Trophoblast cell (in vitro differentiated cells and primary cell): ENCODE measurements around the gene AGR2.

Source experiments
- DNase-seq, 2 donors: peaks; one replicate each; pipeline ENCODE4 v3.0.0-alpha.2; 2016
- H2AFZ ChIP-seq: 2 replicates; pipeline ENCODE4 v1.6.1; 2013; ENCODE audit warnings: low read length, moderate library complexity, mild to moderate bottlenecking; ENCODE audit not compliant: insufficient read depth, poor library complexity
- H2AK5ac ChIP-seq: 2 replicates; pipeline ENCODE4 v1.6.1; 2013; ENCODE audit warnings: mild to moderate bottlenecking, low read length
- H2BK120ac ChIP-seq: 2 replicates; pipeline ENCODE4 v1.6.1; 2013; ENCODE audit warnings: low read length, mild to moderate bottlenecking, moderate library complexity; ENCODE audit not compliant: insufficient read depth, poor library complexity
- H2BK12ac ChIP-seq: 2 replicates; pipeline ENCODE4 v1.6.1; 2013; ENCODE audit warnings: mild to moderate bottlenecking, low read length, moderate library complexity
- H2BK5ac ChIP-seq: 2 replicates; pipeline ENCODE4 v1.6.1; 2013; ENCODE audit warnings: low read length, low read depth, moderate library complexity, mild to moderate bottlenecking; ENCODE audit not compliant: poor library complexity
- H3K14ac ChIP-seq: 2 replicates; pipeline ENCODE4 v1.6.1; 2013; ENCODE audit warnings: mild to moderate bottlenecking, low read length
- H3K18ac ChIP-seq: 2 replicates; pipeline ENCODE4 v1.6.1; 2013; ENCODE audit warnings: mild to moderate bottlenecking, low read length
- H3K23ac ChIP-seq: 2 replicates; pipeline ENCODE4 v1.6.1; 2013; ENCODE audit warnings: low read length
- H3K27ac ChIP-seq: 2 replicates; pipeline ENCODE4 v1.5.1; 2013; ENCODE audit warnings: low read depth, mild to moderate bottlenecking, inconsistent platforms, low read length, moderate library complexity
- H3K27me3 ChIP-seq: 2 replicates; pipeline ENCODE4 v1.6.1; 2013; ENCODE audit warnings: inconsistent platforms, mild to moderate bottlenecking, low read length, moderate library complexity; ENCODE audit not compliant: insufficient read depth
- H3K36me3 ChIP-seq, 2 experiments: 1 replicate in 1 of 2; 2 replicates in 1 of 2; pipeline ENCODE4 v1.6.1; 2013; ENCODE audit warnings: low read length in 2 of 2, mild to moderate bottlenecking in 2 of 2, moderate library complexity in 1 of 2; ENCODE audit not compliant: insufficient read depth in 2 of 2, control insufficient read depth in 1 of 2
- H3K4ac ChIP-seq: 2 replicates; pipeline ENCODE4 v1.6.1; 2013; ENCODE audit warnings: low read depth, mild to moderate bottlenecking, low read length, moderate library complexity
- H3K4me1 ChIP-seq, 2 experiments: 1 replicate in 1 of 2; 2 replicates in 1 of 2; pipeline ENCODE4 v1.6.1; 2013; ENCODE audit warnings: low read length in 2 of 2, mild to moderate bottlenecking in 2 of 2, moderate library complexity in 1 of 2; ENCODE audit not compliant: insufficient read depth in 2 of 2, control insufficient read depth in 1 of 2
- H3K4me2 ChIP-seq: 2 replicates; pipeline ENCODE4 v1.6.1; 2013; ENCODE audit warnings: inconsistent platforms, mild to moderate bottlenecking, low read length, moderate library complexity
- H3K4me3 ChIP-seq: 2 replicates; pipeline ENCODE4 v1.5.1; 2013; ENCODE audit warnings: mild to moderate bottlenecking, low read depth, low read length, inconsistent platforms
- H3K79me1 ChIP-seq: one replicate; pipeline ENCODE4 v1.6.1; 2013; ENCODE audit warnings: low read length
- H3K79me2 ChIP-seq: 2 replicates; pipeline ENCODE4 v1.6.1; 2013; ENCODE audit warnings: low read length, mild to moderate bottlenecking; ENCODE audit not compliant: control insufficient read depth, insufficient read depth, poor library complexity
- H3K9ac ChIP-seq: 2 replicates; pipeline ENCODE4 v1.6.1; 2013; ENCODE audit warnings: mild to moderate bottlenecking, low read length
- H3K9me3 ChIP-seq: 2 replicates; pipeline ENCODE4 v1.6.1; 2013; ENCODE audit warnings: low read depth, mild to moderate bottlenecking, control low read depth, inconsistent platforms, low read length; ENCODE audit not compliant: insufficient read depth
- H4K12ac ChIP-seq: 2 replicates; pipeline ENCODE4 v1.6.1; 2013; ENCODE audit warnings: low read depth, mild to moderate bottlenecking, low read length, moderate library complexity
- H4K8ac ChIP-seq: 2 replicates; pipeline ENCODE4 v1.6.1; 2013; ENCODE audit warnings: low read depth, mild to moderate bottlenecking, low read length, moderate library complexity
- H4K91ac ChIP-seq: one replicate; pipeline ENCODE4 v1.6.1; 2013; ENCODE audit warnings: low read depth, mild to moderate bottlenecking, low read length, moderate library complexity
- whole genome bisulfite sequencing: extraction: QIAGEN DNeasy Blood & Tissue Kit; methylation state at CpG from one replicate; pipeline ENCODE4 v1.1.7; 2013; ENCODE audit warnings: missing lambda C conversion rate; ENCODE audit not compliant: insufficient read length, insufficient coverage; ENCODE audit errors: extremely low coverage; 5-methylcytosine and 5-hydroxymethylcytosine counted together

Gene AGR2

DNA sequence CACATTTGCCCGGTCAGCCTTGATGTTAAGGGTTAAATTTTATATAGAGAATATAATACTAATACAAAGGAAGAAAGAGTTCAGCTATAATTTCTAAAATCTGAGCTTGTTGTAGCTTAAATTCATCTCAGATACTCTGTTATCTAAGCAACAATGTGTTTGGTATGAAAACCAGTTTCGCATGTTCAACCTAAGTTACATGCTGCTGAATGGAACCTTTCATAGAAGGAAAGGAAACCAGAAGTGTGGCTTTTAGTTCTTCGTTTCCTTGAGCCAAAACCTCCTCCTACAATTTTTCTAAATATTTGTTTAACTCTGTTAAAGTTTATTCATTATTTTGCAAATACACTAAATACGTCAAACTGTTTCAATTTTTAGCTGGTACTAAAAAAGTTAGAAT lies 18.5 kb downstream of the AGR2 start:
- DNase-seq: peak in 1 of 2 donors; percentile 49
- Histone ChIP-seq H3K4me1 (peaks cover 0 to 3% of the 10 kb centered on the region in 2 experiments), H3K4ac (no peak overlapping the region), H3K9ac (no peak overlapping the region), H4K8ac (no peak overlapping the region), H4K12ac (no peak overlapping the region), H3K9me3 (no peaks in the 10 kb centered on the region), H2AFZ (no peak overlapping the region), H3K4me2 (no peak overlapping the region), H3K23ac (no peak overlapping the region), H3K14ac (no peak overlapping the region), H2AK5ac (no peak overlapping the region), H2BK5ac (no peak overlapping the region), H2BK120ac (no peak overlapping the region), H3K4me3 (no peak overlapping the region), H3K18ac (no peak overlapping the region), H3K79me1 (no peaks in the 10 kb centered on the region), H2BK12ac (no peak overlapping the region), H3K27me3 (no peaks in the 10 kb centered on the region), H3K27ac (no peak overlapping the region), H4K91ac (no peak overlapping the region), H3K79me2 (no peaks in the 10 kb centered on the region), H3K36me3 (no peaks in the 10 kb centered on the region)
- WGBS: no CpG with 5 or more reads among the region's 4 CpGs

- no peak overlapping the region for H3K27ac ChIP-seq
- no peak overlapping the region for H2BK12ac ChIP-seq
- no peak overlapping the region for H2AK5ac ChIP-seq
- H3K4ac ChIP-seq: no peak overlapping the region
- WGBS: no CpG with 5 or more reads among the region's 2 CpGs
- no peak overlapping the region for H2BK120ac ChIP-seq
- no peak overlapping the region for H3K4me3 ChIP-seq
- no peaks in the 10 kb centered on the region for H3K9me3 ChIP-seq
- no peak overlapping the region for H3K18ac ChIP-seq
- no peaks in the 10 kb centered on the region for H3K79me2 ChIP-seq
- no peak for DNase-seq
- no peak overlapping the region for H3K23ac ChIP-seq
- peaks cover 0 to 3% of the 10 kb centered on the region in 2 experiments for H3K4me1 ChIP-seq
- H3K4me2 ChIP-seq: no peak overlapping the region
- H3K9ac ChIP-seq: no peak overlapping the region
- H3K79me1 ChIP-seq: no peaks in the 10 kb centered on the region
- no peak overlapping the region for H3K14ac ChIP-seq
- no peak overlapping the region for H2BK5ac ChIP-seq
- no peaks in the 10 kb centered on the region for H3K27me3 ChIP-seq
- H4K12ac ChIP-seq: no peak overlapping the region
- H4K8ac ChIP-seq: no peak overlapping the region
- no peak overlapping the region for H4K91ac ChIP-seq
- no peaks in the 10 kb centered on the region for H3K36me3 ChIP-seq
- H2AFZ ChIP-seq: no peak overlapping the region
Observed at GRCh38 chr7:16785846-16786245, 19.0 kb downstream of the AGR2 start.

DNA sequence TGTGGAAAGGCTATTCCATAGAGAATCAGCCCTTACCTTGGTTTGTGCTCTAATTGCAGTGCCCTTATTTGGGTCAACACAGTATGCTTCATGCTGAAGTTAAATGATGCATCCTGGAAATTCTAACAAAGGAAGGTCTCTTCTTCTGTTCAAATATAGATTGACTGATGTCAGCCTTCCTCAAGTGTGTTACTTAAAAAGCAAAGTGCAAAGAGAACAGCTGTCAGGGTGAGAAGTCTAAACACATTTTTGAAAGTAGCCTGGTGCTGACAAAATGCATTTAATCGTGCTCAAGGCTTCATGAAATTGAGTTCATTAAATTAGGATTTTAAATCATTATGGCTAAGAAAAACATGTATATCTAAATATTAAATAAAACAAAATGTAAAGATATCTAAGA lies 19.5 kb downstream of the AGR2 start:
- Histone ChIP-seq H3K4me3 (no peak overlapping the region), H4K12ac (no peak overlapping the region), H3K9me3 (no peaks in the 10 kb centered on the region), H2BK5ac (no peak overlapping the region), H3K36me3 (no peaks in the 10 kb centered on the region), H3K18ac (no peak overlapping the region), H3K4ac (no peak overlapping the region), H4K91ac (no peak overlapping the region), H3K4me1 (peaks cover 0 to 3% of the 10 kb centered on the region in 2 experiments), H2BK120ac (no peak overlapping the region), H3K79me2 (no peaks in the 10 kb centered on the region), H3K4me2 (no peak overlapping the region), H3K9ac (no peak overlapping the region), H2AK5ac (no peak overlapping the region), H2BK12ac (no peak overlapping the region), H3K27me3 (no peaks in the 10 kb centered on the region), H4K8ac (no peak overlapping the region), H3K23ac (no peak overlapping the region), H3K14ac (no peak overlapping the region), H3K27ac (no peak overlapping the region), H2AFZ (no peak overlapping the region), H3K79me1 (no peaks in the 10 kb centered on the region)
- no CpG with 5 or more reads among the region's 1 CpG for WGBS
- no peak for DNase-seq

DNA sequence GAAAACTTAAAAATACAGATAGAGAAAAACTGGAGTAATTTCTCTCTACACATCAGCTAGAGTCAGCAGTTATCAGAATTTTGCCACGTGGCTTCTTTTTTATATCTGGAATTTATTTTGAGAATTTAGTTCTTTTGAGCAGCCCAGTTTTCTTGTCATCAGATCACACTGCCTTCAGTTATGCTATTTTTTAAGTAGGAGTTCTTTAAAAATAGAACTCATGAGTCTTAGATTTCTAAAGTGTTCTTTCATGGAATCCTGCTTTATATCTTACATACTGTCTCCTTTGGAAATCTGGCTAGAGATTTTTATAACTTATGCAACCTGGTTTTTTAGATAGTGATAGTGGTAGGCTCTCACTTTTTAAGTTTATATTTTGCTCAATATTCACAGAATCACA lies 24.2 kb downstream of the AGR2 start:
- no peak overlapping the region for H3K4me3 ChIP-seq
- H3K4me1 ChIP-seq: no peaks in the 10 kb centered on the region
- H3K79me1 ChIP-seq: no peaks in the 10 kb centered on the region
- no peak overlapping the region for H2BK12ac ChIP-seq
- H3K9me3 ChIP-seq: no peaks in the 10 kb centered on the region
- H3K23ac ChIP-seq: no peak overlapping the region
- no peak overlapping the region for H4K8ac ChIP-seq
- WGBS: no CpG with 5 or more reads among the region's 1 CpG
- H3K27me3 ChIP-seq: no peaks in the 10 kb centered on the region
- H3K14ac ChIP-seq: no peak overlapping the region
- H4K12ac ChIP-seq: no peak overlapping the region
- H3K4me2 ChIP-seq: no peak overlapping the region
- no peak overlapping the region for H2AFZ ChIP-seq
- no peak overlapping the region for H3K27ac ChIP-seq
- no peak overlapping the region for H3K9ac ChIP-seq
- H2BK120ac ChIP-seq: no peak overlapping the region
- DNase-seq: no peak
- no peak overlapping the region for H2BK5ac ChIP-seq
- H3K36me3 ChIP-seq: no peaks in the 10 kb centered on the region
- no peak overlapping the region for H4K91ac ChIP-seq
- H3K18ac ChIP-seq: no peak overlapping the region
- no peak overlapping the region for H2AK5ac ChIP-seq
- H3K4ac ChIP-seq: no peak overlapping the region
- no peaks in the 10 kb centered on the region for H3K79me2 ChIP-seq
